SH-SY5Y (cell line): ENCODE data around the gene EPS8L1.

ENCODE experiments used
- GATA2 ChIP-seq: IDR thresholded peaks from 2 replicates; pipeline ENCODE4 v1.6.1; 2011; ENCODE audit warnings: mild to moderate bottlenecking, low read depth, low read length
- GATA3 ChIP-seq: IDR thresholded peaks from 2 replicates; pipeline ENCODE4 v1.6.1; 2011; ENCODE audit warnings: low read depth, mild to moderate bottlenecking, low read length, moderate library complexity

EPS8L1 gene

GRCh38 chr19:55047951-55048350 is 27.7 kb upstream of the EPS8L1 start:
- TF ChIP-seq GATA3 (no peak), GATA2 (no peak)

- no peak for TF ChIP-seq GATA3
- no peak for TF ChIP-seq GATA2
These were observed 27.2 kb upstream of the EPS8L1 start for GRCh38 chr19:55048446-55048845.

GRCh38 chr19:55050749-55051532 is 24.7 kb upstream of the EPS8L1 start:
- TF ChIP-seq GATA3 (no peak), GATA2 (no peak)

GRCh38 chr19:55053735-55054134 is 21.9 kb upstream of the EPS8L1 start:
- TF ChIP-seq GATA3 (no peak), GATA2 (no peak)

GRCh38 chr19:55056827-55057226 is 18.8 kb upstream of the EPS8L1 start:
- no peak for TF ChIP-seq GATA3

- TF ChIP-seq GATA3: no peak
- TF ChIP-seq GATA2: no peak
These were observed 16.7 kb upstream of the EPS8L1 start for GRCh38 chr19:55058781-55059610.

GRCh38 chr19:55062735-55063491 is 12.8 kb upstream of the EPS8L1 start, which contains the start of gene RDH13:
Gene RDH13, minus strand, starts transcription at chr19:55063148. Its CDS starts 116 bp downstream, at chr19:55063032.
- no peak for TF ChIP-seq GATA3
- no peak for TF ChIP-seq GATA2

- TF ChIP-seq GATA3 (no peak), GATA2 (no peak)
These were observed 12.2 kb upstream of the EPS8L1 start for GRCh38 chr19:55063492-55063843.

GRCh38 chr19:55066107-55066709 is 9.5 kb upstream of the EPS8L1 start:
- no peak for TF ChIP-seq GATA2
- TF ChIP-seq GATA3: no peak

GRCh38 chr19:55067869-55068268 is 7.8 kb upstream of the EPS8L1 start:
- TF ChIP-seq GATA3: no peak
- no peak for TF ChIP-seq GATA2

GRCh38 chr19:55068950-55069864 is 6.5 kb upstream of the EPS8L1 start:
- TF ChIP-seq GATA2 (no peak), GATA3 (no peak)

- TF ChIP-seq GATA2 (no peak), GATA3 (no peak)
These were observed 5.8 kb upstream of the EPS8L1 start for GRCh38 chr19:55069865-55070197.
